ENCODE results near the gene MED4.

Gene MED4

DNA sequence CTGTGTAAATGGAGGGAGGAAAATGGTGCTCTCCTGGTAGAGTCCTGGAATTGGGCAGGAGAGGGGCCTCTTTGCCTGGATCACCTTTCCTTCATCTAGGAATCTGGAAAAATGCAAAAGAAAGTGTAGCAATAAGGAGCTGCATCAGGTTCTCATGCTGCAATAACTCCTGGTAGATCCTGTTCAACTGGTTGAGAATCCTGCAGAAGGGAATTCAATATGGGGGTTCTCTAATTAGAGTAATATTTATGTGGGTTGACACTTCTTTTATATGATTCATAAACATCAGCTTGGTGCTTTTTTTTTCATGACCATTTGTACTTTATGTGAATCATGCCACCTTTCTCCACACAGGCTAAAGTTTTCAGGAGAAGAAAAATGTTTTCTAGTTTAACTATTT is 66.8 kb downstream of the MED4 start:
- DNase-seq = no peak

Data from activated CD4-positive, CD25-positive, alpha-beta regulatory T cell (primary cell).